Fibroblast of lung (primary cell): ENCODE measurements around the gene TENT5C. TPM values are rescaled to one million over a fixed set of nuclear protein-coding genes. Genes with fewer than 3 reads are reported as not detected.

Experiments used
- DNase-seq, 2 donors: peaks; one replicate each; pipeline versions ENCODE4 v3.0.0 to v3.0.0-alpha.2; 2010; ENCODE audit warnings: low read depth in 2 of 2
- H2AFZ ChIP-seq: 2 replicates; pipeline ENCODE4 v1.5.1; 2012; ENCODE audit warnings: low read length, control low read depth, inconsistent platforms
- H3K27ac ChIP-seq: 2 replicates; pipeline ENCODE4 v1.5.1; 2011; ENCODE audit warnings: low read length, control low read depth; ENCODE audit not compliant: insufficient read depth
- H3K27me3 ChIP-seq: 2 replicates; pipeline ENCODE4 v1.5.1; 2011; ENCODE audit warnings: mild to moderate bottlenecking, low read length; ENCODE audit not compliant: control insufficient read depth, insufficient read depth
- H3K36me3 ChIP-seq: 2 replicates; pipeline ENCODE4 v1.5.1; 2011; ENCODE audit warnings: low read length; ENCODE audit not compliant: control insufficient read depth, insufficient read depth
- H3K4me1 ChIP-seq: 2 replicates; pipeline ENCODE4 v1.5.1; 2011; ENCODE audit warnings: low read length; ENCODE audit not compliant: control insufficient read depth, insufficient read depth; ENCODE audit errors: extremely low read depth
- H3K4me2 ChIP-seq: 2 replicates; pipeline ENCODE4 v1.5.1; 2011; ENCODE audit warnings: low read length, control low read depth; ENCODE audit not compliant: insufficient read depth; ENCODE audit errors: extremely low read depth
- H3K4me3 ChIP-seq, 4 experiments: fragments of 200-600 bp in 1 of 4; sonication (generic) in 1 of 4; replicated peaks in 1 of 4; 2 replicates each; pipeline ENCODE4 v1.5.1; 2011 to 2016; ENCODE audit warnings: low read length in 4 of 4, low read depth in 3 of 4, mild to moderate bottlenecking in 3 of 4, control low read depth in 2 of 4, inconsistent platforms in 1 of 4, mixed read lengths in 1 of 4; ENCODE audit not compliant: insufficient read depth in 1 of 4; ENCODE audit errors: control extremely low read depth in 1 of 4
- H3K79me2 ChIP-seq: 2 replicates; pipeline ENCODE4 v1.5.1; 2012; ENCODE audit warnings: mild to moderate bottlenecking, low read length, inconsistent platforms; ENCODE audit not compliant: control insufficient read depth, insufficient read depth
- H3K9ac ChIP-seq: 2 replicates; pipeline ENCODE4 v1.5.1; 2011; ENCODE audit warnings: mild to moderate bottlenecking, low read length, control low read depth; ENCODE audit not compliant: insufficient read depth
- H3K9me3 ChIP-seq: 2 replicates; pipeline ENCODE4 v1.5.1; 2012; ENCODE audit warnings: low read depth, low read length; ENCODE audit not compliant: control insufficient read depth, insufficient read depth
- H4K20me1 ChIP-seq: 2 replicates; pipeline ENCODE4 v1.5.1; 2011; ENCODE audit warnings: low read length; ENCODE audit not compliant: control insufficient read depth, insufficient read depth; ENCODE audit errors: extremely low read depth
- EZH2 ChIP-seq: IDR thresholded peaks from 2 replicates; pipeline ENCODE4 v1.5.1; 2012; ENCODE audit warnings: low read length, control low read depth, mild to moderate bottlenecking; ENCODE audit errors: missing control alignments
- polyA plus RNA-seq, 2 donors: library from polyadenylated mRNA; depleted of rRNA in 1 of 2; stranded (reverse) in 1 of 2; unstranded in 1 of 2; fragments of >200 nt; gene quantifications; 2 replicates each; pipeline ENCODE4 v1.2.1, GENCODE V29; 2011 to 2012; ENCODE audit warnings: missing spikeins in 1 of 2
- total RNA-seq: library from RNA; depleted of rRNA; stranded (reverse); fragments of >200 nt; gene quantifications from 2 replicates; pipeline ENCODE4 v1.2.1, GENCODE V29; 2014
- TF ChIP-seq, protein P1 (sequence below), 2 donors: IDR thresholded peaks in 1 of 2; conservative IDR thresholded peaks in 1 of 2; 1 replicate in 1 of 2; 2 replicates in 1 of 2; pipeline ENCODE4 v1.5.1; 2011 to 2012; ENCODE audit warnings: low read length in 2 of 2, control low read depth in 1 of 2, inconsistent platforms in 1 of 2, low read depth in 1 of 2, mild to moderate bottlenecking in 1 of 2

Gene TENT5C
- total and polyA plus RNA-seq, 2 donors (not counting 1 experiment from before 2014, with no cell fraction given), result 4.2 to 8.1 TPM

DNA sequence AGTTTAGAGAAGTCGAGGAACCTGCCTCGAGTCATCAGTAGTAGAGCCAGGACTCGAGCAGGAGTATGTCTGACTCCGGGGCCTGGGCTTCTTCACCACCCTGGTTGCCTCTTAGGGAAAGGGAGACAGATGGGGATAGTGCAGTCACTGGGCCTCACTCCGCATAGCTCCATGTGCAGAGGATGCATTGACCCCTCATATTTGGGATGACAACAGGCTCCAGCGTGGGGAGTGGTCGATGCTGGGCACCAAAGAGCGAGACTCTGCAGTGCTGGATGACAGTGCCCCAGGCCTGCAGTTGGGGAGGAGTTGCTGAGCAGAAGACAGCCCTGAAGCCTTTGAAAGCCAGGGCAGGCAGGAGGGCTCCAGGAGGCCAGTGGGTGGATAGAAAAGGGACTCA, 20.8 kb upstream of the TENT5C start:
- Histone ChIP-seq H3K27me3 (no peaks in the 10 kb centered on the region), H3K9ac (no peak overlapping the region)

DNA sequence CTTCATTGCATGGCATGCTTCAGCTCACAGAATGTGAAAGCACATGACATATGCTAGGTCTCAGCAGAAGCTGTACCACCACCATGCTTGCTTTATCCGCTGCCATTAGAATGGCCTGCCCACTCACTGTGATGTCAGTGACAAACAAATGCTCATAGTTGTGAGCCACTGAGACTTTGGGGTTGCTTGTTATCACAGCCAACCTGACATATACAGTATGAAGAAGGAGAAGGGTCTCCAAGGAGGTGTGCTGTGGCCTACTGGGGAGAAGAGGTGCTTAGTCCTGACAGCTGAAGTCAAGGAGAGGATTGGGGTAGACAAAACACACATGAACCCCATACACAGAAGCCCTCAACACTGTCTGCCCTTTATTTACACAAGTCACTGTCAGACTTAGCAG, 19.5 kb upstream of the TENT5C start:
- H3K36me3 ChIP-seq, result no peaks in the 10 kb centered on the region
- DNase-seq, result no peak
- peaks cover 2% of the 10 kb centered on the region for H3K27me3 ChIP-seq
- no peaks in the 10 kb centered on the region for H3K79me2 ChIP-seq
- no peak overlapping the region for H3K4me2 ChIP-seq
- no peak overlapping the region for H2AFZ ChIP-seq
- no peak overlapping the region for H3K27ac ChIP-seq
- H3K4me1 ChIP-seq, result no peaks in the 10 kb centered on the region
- no peaks in the 10 kb centered on the region for H4K20me1 ChIP-seq
- TF ChIP-seq EZH2, result no peak
- TF ChIP-seq, protein P1, sequence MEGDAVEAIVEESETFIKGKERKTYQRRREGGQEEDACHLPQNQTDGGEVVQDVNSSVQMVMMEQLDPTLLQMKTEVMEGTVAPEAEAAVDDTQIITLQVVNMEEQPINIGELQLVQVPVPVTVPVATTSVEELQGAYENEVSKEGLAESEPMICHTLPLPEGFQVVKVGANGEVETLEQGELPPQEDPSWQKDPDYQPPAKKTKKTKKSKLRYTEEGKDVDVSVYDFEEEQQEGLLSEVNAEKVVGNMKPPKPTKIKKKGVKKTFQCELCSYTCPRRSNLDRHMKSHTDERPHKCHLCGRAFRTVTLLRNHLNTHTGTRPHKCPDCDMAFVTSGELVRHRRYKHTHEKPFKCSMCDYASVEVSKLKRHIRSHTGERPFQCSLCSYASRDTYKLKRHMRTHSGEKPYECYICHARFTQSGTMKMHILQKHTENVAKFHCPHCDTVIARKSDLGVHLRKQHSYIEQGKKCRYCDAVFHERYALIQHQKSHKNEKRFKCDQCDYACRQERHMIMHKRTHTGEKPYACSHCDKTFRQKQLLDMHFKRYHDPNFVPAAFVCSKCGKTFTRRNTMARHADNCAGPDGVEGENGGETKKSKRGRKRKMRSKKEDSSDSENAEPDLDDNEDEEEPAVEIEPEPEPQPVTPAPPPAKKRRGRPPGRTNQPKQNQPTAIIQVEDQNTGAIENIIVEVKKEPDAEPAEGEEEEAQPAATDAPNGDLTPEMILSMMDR (conservative IDR thresholded peaks at IDR 0.05 in 1 of 2, IDR thresholded peaks at IDR 0.05 in 1 of 2; ENCODE audit: low read depth in 1 of 2, low read length in 2 of 2), result no peak
- no peak overlapping the region for H3K9ac ChIP-seq
- H3K9me3 ChIP-seq, result no peaks in the 10 kb centered on the region
- H3K4me3 ChIP-seq, result no peak overlapping the region

More for the DNA sequence above, 20.8 kb upstream of the TENT5C start:
- H3K79me2 ChIP-seq, result no peaks in the 10 kb centered on the region
- H2AFZ ChIP-seq, result no peak overlapping the region
- H3K4me1 ChIP-seq, result no peaks in the 10 kb centered on the region
- no peak overlapping the region for H3K27ac ChIP-seq
- no peak overlapping the region for H3K4me2 ChIP-seq
- no peaks in the 10 kb centered on the region for H3K36me3 ChIP-seq
- DNase-seq, result no peak
- no peaks in the 10 kb centered on the region for H3K9me3 ChIP-seq
- no peak overlapping the region for H3K4me3 ChIP-seq
- H4K20me1 ChIP-seq, result no peaks in the 10 kb centered on the region
- no peak for TF ChIP-seq EZH2
- TF ChIP-seq, protein P1 (conservative IDR thresholded peaks at IDR 0.05 in 1 of 2, IDR thresholded peaks at IDR 0.05 in 1 of 2; ENCODE audit: low read depth in 1 of 2, low read length in 2 of 2), result no peak

DNA sequence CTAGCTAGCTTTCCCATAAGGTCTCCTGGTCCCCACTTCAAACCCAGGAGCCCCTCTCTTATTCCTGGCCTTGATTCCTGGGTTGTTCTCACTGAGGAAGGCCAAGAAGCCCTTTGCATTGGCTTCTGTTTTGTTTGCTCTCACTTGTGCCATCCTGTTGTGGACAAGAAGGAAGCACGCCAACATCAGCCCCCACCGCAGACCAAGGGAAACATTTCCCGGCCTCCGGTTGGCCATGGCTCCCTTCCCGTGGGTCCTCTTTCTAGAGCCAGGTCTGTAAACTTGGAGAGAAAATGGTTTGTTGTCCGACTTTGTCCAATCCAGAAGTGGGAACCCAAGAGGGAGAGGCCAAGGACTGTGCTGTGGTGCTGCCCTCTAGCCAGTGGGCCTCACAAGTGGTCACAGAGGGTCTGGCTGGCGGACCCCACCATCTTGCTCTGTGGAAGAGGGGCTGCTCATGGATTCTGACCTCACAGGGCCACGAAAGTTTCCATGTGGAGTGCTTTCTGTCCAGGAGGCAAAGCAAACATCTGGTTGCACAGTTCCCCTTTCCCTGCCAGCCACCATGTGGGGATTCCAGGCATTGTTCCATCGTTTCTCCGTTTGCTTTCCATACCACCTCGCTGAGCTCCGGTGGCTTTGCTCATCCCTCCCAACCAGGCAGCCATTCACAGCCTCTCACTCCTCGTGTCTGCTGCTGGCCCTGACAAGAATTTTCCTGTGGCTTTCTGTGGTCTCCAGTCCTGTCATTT, 18.9 kb upstream of the TENT5C start:
- Histone ChIP-seq H2AFZ (no peak overlapping the region), H3K27ac (no peak overlapping the region)

More for the DNA sequence above, 18.9 kb upstream of the TENT5C start:
- no peak for DNase-seq
- Histone ChIP-seq H4K20me1 (no peaks in the 10 kb centered on the region), H3K4me2 (no peak overlapping the region), H3K9me3 (no peaks in the 10 kb centered on the region), H3K79me2 (no peaks in the 10 kb centered on the region), H3K4me3 (no peak overlapping the region), H3K36me3 (no peaks in the 10 kb centered on the region), H3K27me3 (peaks cover 2% of the 10 kb centered on the region), H3K4me1 (no peaks in the 10 kb centered on the region), H3K9ac (no peak overlapping the region)
- no peak for TF ChIP-seq EZH2
- TF ChIP-seq, protein P1 (conservative IDR thresholded peaks at IDR 0.05 in 1 of 2, IDR thresholded peaks at IDR 0.05 in 1 of 2; ENCODE audit: low read depth in 1 of 2, low read length in 2 of 2), result peak in 1 of 2 donors; percentile 3
